H9 (cell line): Measurements from ENCODE around the gene C16orf95. TPM values are rescaled to one million over a fixed set of nuclear protein-coding genes. Genes with fewer than 3 reads are reported as not detected.

Source experiments
- DNase-seq: peaks from one replicate; pipeline ENCODE4 v3.0.0-alpha.2; 2017
- H2AFZ ChIP-seq: one replicate; pipeline ENCODE4 v1.6.1; 2013; ENCODE audit warnings: mild to moderate bottlenecking, low read length, control low read depth, moderate library complexity
- H2AK5ac ChIP-seq: 2 replicates; pipeline ENCODE4 v1.6.1; 2013; ENCODE audit warnings: low read length, control low read depth, mixed read lengths; ENCODE audit not compliant: insufficient read length
- H2BK120ac ChIP-seq: one replicate; pipeline ENCODE4 v1.6.1; 2013; ENCODE audit warnings: low read depth, mild to moderate bottlenecking, low read length, control low read depth, inconsistent platforms; ENCODE audit not compliant: poor library complexity, severe bottlenecking
- H2BK12ac ChIP-seq: 2 replicates; pipeline ENCODE4 v1.6.1; 2013; ENCODE audit warnings: low read length, control low read depth, mixed read lengths, low read depth; ENCODE audit not compliant: insufficient read length
- H2BK15ac ChIP-seq: 2 replicates; pipeline ENCODE4 v1.6.1; 2013; ENCODE audit warnings: low read depth, low read length, control low read depth
- H2BK20ac ChIP-seq: one replicate; pipeline ENCODE4 v1.6.1; 2013; ENCODE audit warnings: low read depth, mild to moderate bottlenecking, low read length, control low read depth, inconsistent platforms; ENCODE audit not compliant: poor library complexity, severe bottlenecking
- H2BK5ac ChIP-seq: 2 replicates; pipeline ENCODE4 v1.6.1; 2013; ENCODE audit warnings: low read length, control low read depth, mixed read lengths; ENCODE audit not compliant: insufficient read length
- H3K14ac ChIP-seq: 2 replicates; pipeline ENCODE4 v1.6.1; 2013; ENCODE audit warnings: low read length, control low read depth; ENCODE audit not compliant: insufficient read depth
- H3K18ac ChIP-seq: 2 replicates; pipeline ENCODE4 v1.6.1; 2013; ENCODE audit warnings: low read depth, mild to moderate bottlenecking, mixed read lengths, low read length, control low read depth; ENCODE audit not compliant: insufficient read length
- H3K23ac ChIP-seq: 2 replicates; pipeline ENCODE4 v1.6.1; 2013; ENCODE audit warnings: low read length, control low read depth, mixed read lengths, low read depth; ENCODE audit not compliant: insufficient read length
- H3K23me2 ChIP-seq: 2 replicates; pipeline ENCODE4 v1.6.1; 2013; ENCODE audit warnings: low read depth, mild to moderate bottlenecking, mixed read lengths, low read length, control low read depth; ENCODE audit not compliant: insufficient read length, poor library complexity, severe bottlenecking
- H3K27ac ChIP-seq: 2 replicates; pipeline ENCODE4 v1.5.1; 2013; ENCODE audit warnings: low read length, control low read depth, mixed read lengths, low read depth; ENCODE audit not compliant: insufficient read length
- H3K27me3 ChIP-seq: 2 replicates; pipeline ENCODE4 v1.6.1; 2013; ENCODE audit warnings: low read length, control low read depth, inconsistent platforms; ENCODE audit not compliant: insufficient read depth
- H3K4ac ChIP-seq: 2 replicates; pipeline ENCODE4 v1.6.1; 2013; ENCODE audit warnings: low read depth, mild to moderate bottlenecking, control low read depth, inconsistent platforms, low read length, moderate library complexity
- H3K4me1 ChIP-seq: 2 replicates; pipeline ENCODE4 v1.6.1; 2013; ENCODE audit warnings: low read length, control low read depth, inconsistent platforms; ENCODE audit not compliant: insufficient read depth
- H3K4me2 ChIP-seq: 2 replicates; pipeline ENCODE4 v1.6.1; 2013; ENCODE audit warnings: low read length, control low read depth, mixed read lengths; ENCODE audit not compliant: insufficient read length, insufficient read depth
- H3K56ac ChIP-seq: 2 replicates; pipeline ENCODE4 v1.6.1; 2013; ENCODE audit warnings: low read depth, mild to moderate bottlenecking, mixed read lengths, low read length, control low read depth; ENCODE audit not compliant: insufficient read length
- H3K79me1 ChIP-seq: 2 replicates; pipeline ENCODE4 v1.6.1; 2013; ENCODE audit warnings: low read depth, mild to moderate bottlenecking, moderate library complexity, low read length, control low read depth, inconsistent platforms; ENCODE audit not compliant: insufficient read depth, poor library complexity, severe bottlenecking
- H3K79me2 ChIP-seq: 2 replicates; pipeline ENCODE4 v1.6.1; 2013; ENCODE audit warnings: low read length, control low read depth, inconsistent platforms; ENCODE audit not compliant: insufficient read depth
- H3K9ac ChIP-seq: 2 replicates; pipeline ENCODE4 v1.6.1; 2013; ENCODE audit warnings: low read length, control low read depth, mixed read lengths; ENCODE audit not compliant: insufficient read length; ENCODE audit errors: extremely low read depth
- H3K9me3 ChIP-seq: one replicate; pipeline ENCODE4 v1.6.1; 2013; ENCODE audit warnings: low read depth, low read length, inconsistent platforms; ENCODE audit not compliant: control insufficient read depth
- H3T11ph ChIP-seq: one replicate; pipeline ENCODE4 v1.6.1; 2013; ENCODE audit warnings: mild to moderate bottlenecking, low read length, control low read depth, inconsistent platforms
- H4K20me1 ChIP-seq: one replicate; pipeline ENCODE4 v1.6.1; 2013; ENCODE audit not compliant: control insufficient read depth, insufficient read length, insufficient read depth
- H4K5ac ChIP-seq: 2 replicates; pipeline ENCODE4 v1.6.1; 2013; ENCODE audit warnings: low read depth, mild to moderate bottlenecking, mixed read lengths, low read length, control low read depth; ENCODE audit not compliant: insufficient read length
- H4K8ac ChIP-seq: replicated peaks from 2 replicates; pipeline ENCODE4 v1.6.1; 2013; ENCODE audit warnings: low read length, control low read depth, mixed read lengths, low read depth; ENCODE audit not compliant: insufficient read length
- H4K91ac ChIP-seq: 2 replicates; pipeline ENCODE4 v1.6.1; 2013; ENCODE audit warnings: low read depth, mild to moderate bottlenecking, moderate library complexity, mixed read lengths, low read length, control low read depth; ENCODE audit not compliant: insufficient read length
- H3K27ac Mint-ChIP-seq, 3 experiments: 2 replicates in 2 of 3; 3 replicates in 1 of 3; pipeline ENCODE4 v1.8.0; 2020 to 2021; ENCODE audit warnings: mixed read lengths in 3 of 3, mild to moderate bottlenecking in 1 of 3, moderate library complexity in 1 of 3
- H3K27me3 Mint-ChIP-seq: 2 replicates; pipeline ENCODE4 v1.8.0; 2021; ENCODE audit warnings: low read depth, mild to moderate bottlenecking, moderate library complexity, mixed read lengths
- H3K36me3 Mint-ChIP-seq, 3 experiments: 2 replicates in 2 of 3; 3 replicates in 1 of 3; pipeline ENCODE4 v1.8.0; 2020 to 2021; ENCODE audit warnings: low read depth in 3 of 3, mixed read lengths in 3 of 3; ENCODE audit not compliant: insufficient read depth in 1 of 3
- H3K4me1 Mint-ChIP-seq, 2 experiments: 2 replicates each; pipeline ENCODE4 v1.8.0; 2020; ENCODE audit warnings: mixed read lengths in 2 of 2
- H3K4me3 Mint-ChIP-seq, 2 experiments: 2 replicates in 1 of 2; 3 replicates in 1 of 2; pipeline ENCODE4 v1.8.0; 2020 to 2021; ENCODE audit warnings: mild to moderate bottlenecking in 2 of 2, mixed read lengths in 2 of 2, moderate library complexity in 1 of 2
- H3K9me3 Mint-ChIP-seq, 2 experiments: 2 replicates in 1 of 2; 3 replicates in 1 of 2; pipeline ENCODE4 v1.8.0; 2020; ENCODE audit warnings: mild to moderate bottlenecking in 2 of 2, mixed read lengths in 2 of 2, moderate library complexity in 1 of 2
- WGBS: extraction: QIAGEN DNeasy Blood & Tissue Kit; methylation state at CpG from one replicate; pipeline ENCODE4 v1.1.7; 2013; ENCODE audit warnings: missing lambda C conversion rate, low lambda C conversion rate, mixed read lengths; ENCODE audit not compliant: insufficient read length; ENCODE audit errors: extremely low coverage; 5-methylcytosine and 5-hydroxymethylcytosine counted together
- total RNA-seq: library from RNA; stranded (reverse); gene quantifications from 2 replicates; pipeline ENCODE4 v1.2.1, GENCODE V29; 2021
- TF ChIP-seq, protein P1 (sequence below): fragments of 200-600 bp; sonication (generic); conservative IDR thresholded peaks from 3 replicates; pipeline ENCODE4 v1.8.0; 2021; ENCODE audit warnings: antibody characterized with exemption, mild to moderate bottlenecking

Gene C16orf95
- total RNA-seq, 1 experiment from 2014 or later = 5.6 TPM

DNA sequence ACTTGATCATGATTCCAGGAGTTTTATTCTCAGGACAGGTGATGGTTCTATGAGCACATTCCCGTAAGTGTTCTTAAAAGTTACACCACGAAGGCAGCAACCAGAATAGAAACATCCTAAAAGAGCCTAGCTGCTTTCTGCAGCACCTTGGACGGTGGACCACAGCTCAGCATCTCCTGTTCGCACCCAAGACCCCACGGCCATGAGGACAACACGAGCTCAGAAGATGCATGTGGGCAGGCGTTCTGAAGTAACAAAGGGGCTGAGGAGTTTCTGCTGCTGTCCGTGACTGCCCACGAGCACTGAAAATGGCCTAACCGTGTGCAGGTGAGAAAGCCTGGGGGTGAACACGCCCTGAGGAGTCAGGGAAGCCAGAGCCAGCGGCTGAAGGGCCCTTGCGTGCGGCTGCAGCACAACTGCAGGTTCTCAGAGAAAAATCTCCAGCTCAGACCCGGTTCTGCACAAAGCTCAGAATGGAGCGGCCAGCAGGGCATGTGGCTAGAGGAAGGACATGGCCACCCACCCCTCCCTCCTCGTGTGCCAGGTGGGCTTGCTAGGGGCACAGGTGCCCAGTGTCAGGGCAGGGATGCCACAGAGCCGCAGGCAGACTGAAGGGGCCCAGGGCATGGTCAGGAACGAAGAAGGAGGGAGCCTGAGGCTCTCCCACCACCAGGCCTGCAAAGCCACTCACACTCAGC is 10.8 kb upstream of the C16orf95 start:
- H2BK5ac ChIP-seq = no peak overlapping the region
- H2BK15ac ChIP-seq = no peak overlapping the region
- H2AFZ ChIP-seq = no peak overlapping the region
- H4K20me1 ChIP-seq = no peaks in the 10 kb centered on the region
- H3K18ac ChIP-seq = no peak overlapping the region
- no peak overlapping the region for H3K4me2 ChIP-seq
- no peaks in the 10 kb centered on the region for H3K4me1 ChIP-seq
- H4K5ac ChIP-seq = no peak overlapping the region
- no peak overlapping the region for H3T11ph ChIP-seq
- Mint-ChIP-seq H3K4me3 (no peak overlapping the region), H3K4me1 (peaks cover 0 to 3% of the 10 kb centered on the region in 2 experiments; a peak in 2 of 4 replicates), H3K36me3 (peaks cover 2 to 21% (median 17%) of the 10 kb centered on the region in 3 experiments), H3K27ac (no peak overlapping the region; a peak in 1 of 7 replicates), H3K27me3 (no peaks in the 10 kb centered on the region; the same call in 1 of the 2 replicates), H3K9me3 (no peaks in the 10 kb centered on the region)
- no CpG with 5 or more reads among the region's 19 CpGs for WGBS
- TF ChIP-seq, protein P1, sequence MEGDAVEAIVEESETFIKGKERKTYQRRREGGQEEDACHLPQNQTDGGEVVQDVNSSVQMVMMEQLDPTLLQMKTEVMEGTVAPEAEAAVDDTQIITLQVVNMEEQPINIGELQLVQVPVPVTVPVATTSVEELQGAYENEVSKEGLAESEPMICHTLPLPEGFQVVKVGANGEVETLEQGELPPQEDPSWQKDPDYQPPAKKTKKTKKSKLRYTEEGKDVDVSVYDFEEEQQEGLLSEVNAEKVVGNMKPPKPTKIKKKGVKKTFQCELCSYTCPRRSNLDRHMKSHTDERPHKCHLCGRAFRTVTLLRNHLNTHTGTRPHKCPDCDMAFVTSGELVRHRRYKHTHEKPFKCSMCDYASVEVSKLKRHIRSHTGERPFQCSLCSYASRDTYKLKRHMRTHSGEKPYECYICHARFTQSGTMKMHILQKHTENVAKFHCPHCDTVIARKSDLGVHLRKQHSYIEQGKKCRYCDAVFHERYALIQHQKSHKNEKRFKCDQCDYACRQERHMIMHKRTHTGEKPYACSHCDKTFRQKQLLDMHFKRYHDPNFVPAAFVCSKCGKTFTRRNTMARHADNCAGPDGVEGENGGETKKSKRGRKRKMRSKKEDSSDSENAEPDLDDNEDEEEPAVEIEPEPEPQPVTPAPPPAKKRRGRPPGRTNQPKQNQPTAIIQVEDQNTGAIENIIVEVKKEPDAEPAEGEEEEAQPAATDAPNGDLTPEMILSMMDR = no peak
- no peak overlapping the region for H3K23ac ChIP-seq
- no peak overlapping the region for H3K4ac ChIP-seq
- H3K14ac ChIP-seq = no peak overlapping the region; the same call in 1 of the 2 replicates
- H3K9me3 ChIP-seq = no peaks in the 10 kb centered on the region
- H2BK120ac ChIP-seq = no peak overlapping the region
- H3K27me3 ChIP-seq = no peaks in the 10 kb centered on the region
- no peak overlapping the region for H2BK12ac ChIP-seq
- H3K23me2 ChIP-seq = no peaks in the 10 kb centered on the region
- DNase-seq = no peak
- no peaks in the 10 kb centered on the region for H3K79me1 ChIP-seq
- no peak overlapping the region for H4K91ac ChIP-seq
- no peak overlapping the region for H3K27ac ChIP-seq
- H2BK20ac ChIP-seq = no peak overlapping the region
- no peak overlapping the region for H3K9ac ChIP-seq
- no peak overlapping the region for H3K56ac ChIP-seq
- H2AK5ac ChIP-seq = no peak overlapping the region
- no peaks in the 10 kb centered on the region for H3K79me2 ChIP-seq
- H4K8ac ChIP-seq = no peak overlapping the region
